TTC549 (cell line): Measurements from ENCODE around the gene SCNN1A.

Experiments used
- FAIRE-seq: peaks from 2 replicates; lab custom pipeline; 2012; peaks lifted over from hg19 to GRCh38; lab: Jason Lieb, UNC

The SCNN1A gene

DNA sequence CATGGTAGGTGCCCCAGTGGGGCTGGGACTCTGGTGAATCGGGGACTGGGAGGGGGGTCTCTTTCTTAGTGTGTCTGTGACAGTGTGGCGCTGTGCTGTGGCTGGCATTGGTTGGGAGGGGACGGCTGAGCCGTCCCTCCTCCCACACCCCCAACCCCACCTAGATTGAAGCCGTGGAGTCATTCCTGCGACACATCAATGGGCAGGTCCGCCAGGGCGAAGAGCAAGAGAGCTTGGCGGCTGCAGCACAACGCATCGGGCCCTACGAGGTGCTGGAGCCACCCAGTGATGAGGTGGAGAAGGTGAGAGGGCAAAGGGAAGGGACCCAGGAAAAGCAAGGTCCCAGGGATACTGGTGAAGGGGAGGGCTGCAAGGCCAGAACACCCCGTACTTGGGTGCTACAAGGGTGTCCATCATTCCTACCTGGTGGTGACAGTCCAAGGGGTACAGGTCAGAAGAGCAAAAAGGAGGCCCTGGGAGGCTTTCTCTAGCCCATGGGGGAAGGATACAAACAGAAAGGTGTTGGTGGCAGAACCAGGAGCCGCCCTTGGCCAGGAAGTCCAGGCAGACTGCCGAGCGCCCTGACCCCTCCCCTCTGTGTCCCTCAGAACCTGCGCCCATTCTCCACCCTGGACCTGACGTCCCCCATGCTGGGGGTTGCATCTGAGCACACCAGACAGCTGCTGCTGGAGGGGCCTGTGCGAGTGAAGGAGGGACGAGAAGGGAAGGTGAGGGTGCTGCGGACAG lies 57.5 kb downstream of the SCNN1A start:
- FAIRE-seq = no peak

DNA sequence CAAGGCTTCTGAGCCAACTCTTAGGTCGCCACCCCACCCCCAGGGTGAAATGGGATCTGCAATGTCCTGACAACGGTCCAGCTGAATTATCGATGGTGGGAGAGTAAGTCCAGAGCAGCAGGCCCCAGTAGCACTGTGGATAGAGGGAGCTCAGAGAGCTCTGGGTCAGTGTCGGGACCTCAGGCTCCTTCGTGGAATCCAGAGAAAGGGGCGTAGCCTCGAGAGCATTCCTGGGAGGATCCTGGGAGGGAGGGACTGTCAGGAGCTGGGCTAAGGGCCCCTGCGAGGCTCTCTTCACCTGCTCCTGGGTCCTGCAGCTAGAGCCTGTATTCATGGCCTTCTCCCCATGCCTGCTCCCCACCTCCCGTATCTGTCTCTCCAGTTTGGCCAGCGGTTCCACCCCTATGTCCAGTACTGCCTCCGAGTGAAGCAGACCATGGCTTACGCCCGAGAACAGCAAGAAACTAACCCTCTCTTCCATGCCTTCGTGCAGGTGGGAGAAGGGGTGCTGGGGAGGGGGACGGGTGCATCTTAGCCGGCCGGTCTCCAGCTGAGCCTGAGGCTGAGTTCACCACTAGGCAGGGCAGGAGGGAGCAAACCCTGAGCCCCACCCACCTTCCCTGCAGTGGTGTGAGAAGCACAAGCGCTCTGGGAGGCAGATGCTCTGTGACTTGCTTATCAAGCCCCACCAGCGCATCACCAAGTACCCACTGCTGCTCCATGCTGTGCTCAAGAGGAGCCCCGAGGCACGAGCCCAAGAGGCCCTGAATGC lies 58.3 kb downstream of the SCNN1A start:
- no peak for FAIRE-seq

DNA sequence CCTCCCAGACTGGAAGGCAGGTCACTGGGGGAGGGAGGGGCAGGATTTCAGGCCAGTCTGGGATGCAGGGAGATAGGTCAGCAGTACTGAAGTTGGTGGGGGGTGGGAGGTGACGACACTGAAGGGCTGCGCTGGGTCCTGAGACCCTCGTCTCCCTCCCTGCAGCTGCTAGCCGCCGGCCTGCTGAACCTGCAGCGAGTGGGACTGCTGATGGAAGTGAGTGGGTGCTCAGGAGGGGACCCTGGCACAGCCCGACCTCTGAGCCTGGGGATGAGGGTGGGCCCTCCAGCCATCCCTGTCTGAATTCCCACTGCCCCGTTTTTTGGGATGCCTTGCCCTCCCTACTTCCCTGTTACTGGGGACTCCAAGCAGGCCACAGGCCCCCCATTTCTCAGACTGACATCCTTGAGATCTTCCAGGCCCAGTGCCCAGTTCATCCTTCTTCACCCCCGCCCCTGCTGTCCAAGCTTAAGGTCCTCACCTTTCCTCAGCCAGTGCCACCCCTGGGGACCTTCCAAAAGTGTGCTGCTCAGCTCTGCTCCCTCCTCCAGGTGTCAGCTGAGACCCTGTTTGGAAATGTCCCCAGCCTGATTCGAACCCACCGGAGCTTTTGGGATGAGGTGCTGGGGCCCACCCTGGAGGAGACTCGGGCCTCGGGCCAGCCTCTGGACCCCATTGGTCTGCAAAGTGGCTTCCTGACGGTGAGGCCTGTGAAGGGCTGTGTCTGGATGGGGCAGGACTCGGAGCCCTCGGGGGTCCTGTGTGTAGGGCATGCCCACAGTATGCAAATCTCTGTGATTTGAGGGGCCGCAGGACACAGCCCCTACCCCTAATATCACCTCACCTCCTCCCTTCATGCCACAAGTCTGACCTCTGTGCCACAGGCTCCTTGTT lies 59.4 kb downstream of the SCNN1A start:
- FAIRE-seq = no peak

- no peak for FAIRE-seq
Observed at GRCh38 chr12:6315184-6315583, 60.2 kb downstream of the SCNN1A start.

DNA sequence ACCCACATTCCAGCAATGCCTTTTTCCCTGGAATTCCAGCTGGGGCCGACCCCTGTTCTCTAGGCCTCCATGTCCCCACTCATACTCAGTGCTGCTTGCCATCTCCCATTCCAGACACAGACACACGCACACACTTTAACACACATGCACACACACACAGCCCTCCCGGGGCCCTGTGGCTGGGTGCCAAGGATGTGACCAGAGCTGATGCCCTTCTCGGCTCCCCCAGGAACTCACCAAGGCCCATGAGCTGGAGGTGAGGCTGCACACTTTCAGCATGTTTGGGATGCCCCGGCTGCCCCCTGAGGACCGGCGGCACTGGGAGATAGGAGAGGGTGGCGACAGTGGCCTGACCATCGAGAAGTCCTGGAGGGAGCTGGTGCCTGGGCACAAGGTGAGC lies 60.6 kb downstream of the SCNN1A start:
- FAIRE-seq = no peak

GRCh38 chr12:6313326-6313940 lies 61.9 kb downstream of the SCNN1A start:
- no peak for FAIRE-seq

GRCh38 chr12:6312529-6313325 lies 62.6 kb downstream of the SCNN1A start:
- FAIRE-seq = no peak

- FAIRE-seq = no peak
Observed at GRCh38 chr12:6311822-6312528, 63.4 kb downstream of the SCNN1A start.

- FAIRE-seq = no peak
Observed at GRCh38 chr12:6310771-6311610, 64.4 kb downstream of the SCNN1A start.

DNA sequence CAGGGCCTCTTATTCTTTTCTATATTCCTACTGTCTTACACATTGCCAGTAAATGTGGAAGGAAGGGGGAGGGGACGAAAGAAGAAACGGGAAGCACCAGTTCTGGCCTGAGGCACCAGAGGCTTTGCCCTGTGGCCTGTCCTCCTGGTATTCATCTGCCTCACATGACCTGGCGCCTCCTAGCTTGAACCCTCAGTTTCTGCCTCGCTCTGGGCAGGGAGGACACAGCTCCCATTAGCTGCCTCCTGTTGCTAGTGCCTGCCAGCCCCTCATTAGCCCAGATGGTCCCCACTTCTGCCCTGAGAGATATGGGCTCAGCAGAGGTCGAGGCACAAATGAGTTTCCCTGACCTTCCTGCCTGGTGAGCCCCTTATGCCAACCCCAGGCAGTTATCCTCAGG lies 67.8 kb downstream of the SCNN1A start:
- FAIRE-seq = no peak

DNA sequence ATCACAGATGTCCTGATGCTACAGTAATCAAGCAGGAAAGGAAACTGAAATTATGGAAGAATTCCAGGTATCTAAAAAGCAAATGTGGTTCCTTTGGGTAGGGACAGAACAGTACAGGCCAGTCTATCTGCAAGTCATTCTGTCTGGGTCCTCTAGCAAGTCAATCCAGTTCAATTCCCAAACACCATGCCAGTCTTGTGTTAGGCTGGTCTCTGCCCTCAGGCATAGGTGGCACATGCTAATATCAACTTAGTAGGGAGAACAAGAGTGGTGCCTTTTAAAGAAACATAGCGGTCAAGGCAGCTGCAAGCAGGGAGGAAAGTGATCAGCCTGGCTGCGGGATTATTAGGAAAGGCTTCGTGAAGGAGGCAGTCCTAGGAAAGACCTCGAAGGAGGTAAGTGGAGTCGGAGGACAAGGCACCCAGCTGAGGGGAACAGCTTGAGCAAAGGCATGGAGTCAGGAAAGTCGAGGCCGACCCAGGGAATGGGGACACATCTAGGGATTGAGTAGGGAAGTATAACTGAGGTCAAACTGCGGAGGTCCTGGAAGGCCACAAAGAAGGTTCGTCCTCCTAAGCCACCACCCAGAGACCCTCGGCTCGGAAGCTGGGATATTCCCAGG lies 68.7 kb downstream of the SCNN1A start:
- FAIRE-seq = no peak

DNA sequence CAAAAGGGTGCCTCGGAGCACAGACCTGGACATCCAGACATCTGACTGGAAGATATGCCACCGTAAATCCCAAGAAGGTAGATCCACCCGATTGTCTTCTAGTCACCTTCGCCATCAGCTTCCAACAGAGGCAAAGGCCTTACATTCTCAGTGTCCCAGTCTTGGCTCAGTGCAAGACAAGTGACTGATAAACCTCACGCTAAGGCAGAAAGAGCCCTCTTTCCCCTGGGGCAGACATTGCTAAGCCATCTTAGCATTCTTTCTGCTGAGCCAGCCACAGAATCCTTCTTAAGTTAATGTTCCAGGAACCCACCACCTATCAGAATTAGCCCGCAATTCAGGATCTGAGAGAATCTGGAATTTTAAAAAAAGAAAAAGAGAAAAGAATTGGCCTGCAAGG lies 69.2 kb downstream of the SCNN1A start:
- no peak for FAIRE-seq

- FAIRE-seq = no peak
Observed at GRCh38 chr12:6303071-6303470, 72.3 kb downstream of the SCNN1A start.

DNA sequence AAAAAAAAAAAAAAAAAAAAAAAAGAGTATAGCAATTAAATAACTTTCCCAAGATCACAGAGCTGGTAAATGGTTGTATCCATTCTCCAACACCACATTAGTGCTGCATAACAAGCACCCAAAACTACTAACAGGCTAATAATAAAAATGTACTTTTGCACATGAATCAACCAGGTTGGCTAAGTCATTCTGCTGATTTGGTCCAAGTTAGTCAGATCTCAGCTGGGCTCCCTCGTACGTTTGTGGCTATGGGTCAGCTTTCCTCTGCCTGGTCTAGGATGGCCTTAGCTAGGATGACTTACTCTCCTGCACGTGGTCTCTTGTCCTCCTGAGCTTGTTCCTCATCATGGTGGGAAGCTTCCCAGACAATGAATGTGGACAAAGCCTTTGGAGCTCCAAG lies 72.7 kb downstream of the SCNN1A start:
- no peak for FAIRE-seq

GRCh38 chr12:6301721-6302120 lies 73.6 kb downstream of the SCNN1A start:
- no peak for FAIRE-seq

GRCh38 chr12:6297170-6297569 lies 78.2 kb downstream of the SCNN1A start:
- no peak for FAIRE-seq
